ENCODE data around the gene ACSBG1.
A peak's percentile ranks its signal among the peaks of the same experiment; 100 is the strongest.

Gene ACSBG1

GRCh38 chr15:78203346-78204225 is 30.8 kb downstream of the ACSBG1 start:
- DNase-seq (ENCODE audit: low spot score) = peak; percentile 9

GRCh38 chr15:78201281-78202190 is 32.8 kb downstream of the ACSBG1 start:
- DNase-seq (ENCODE audit: low spot score) = peak; percentile 6

- peak; percentile 4 for DNase-seq (ENCODE audit: low spot score)
These were observed 34.0 kb downstream of the ACSBG1 start for GRCh38 chr15:78200276-78200930.

GRCh38 chr15:78197632-78198031 is 36.7 kb downstream of the ACSBG1 start:
- no peak for DNase-seq (ENCODE audit: low spot score)

- peak; percentile 52 for DNase-seq (ENCODE audit: low spot score)
These were observed 38.6 kb downstream of the ACSBG1 start for GRCh38 chr15:78195735-78196201.

GRCh38 chr15:78194568-78194925 is 39.8 kb downstream of the ACSBG1 start:
- no peak for DNase-seq (ENCODE audit: low spot score)

GRCh38 chr15:78193731-78194567 is 40.4 kb downstream of the ACSBG1 start:
- DNase-seq (ENCODE audit: low spot score) = no peak

GRCh38 chr15:78192826-78193594 is 41.4 kb downstream of the ACSBG1 start:
- no peak for DNase-seq (ENCODE audit: low spot score)

- DNase-seq (ENCODE audit: low spot score) = no peak
These were observed 51.5 kb downstream of the ACSBG1 start for GRCh38 chr15:78182821-78183220.

- DNase-seq (ENCODE audit: low spot score) = no peak
These were observed 52.0 kb downstream of the ACSBG1 start for GRCh38 chr15:78182336-78182700.

GRCh38 chr15:78179906-78180305 is 54.5 kb downstream of the ACSBG1 start:
- DNase-seq (ENCODE audit: low spot score) = no peak

- no peak for DNase-seq (ENCODE audit: low spot score)
These were observed 55.0 kb downstream of the ACSBG1 start for GRCh38 chr15:78179286-78179840.

GRCh38 chr15:78178064-78178463 is 56.3 kb downstream of the ACSBG1 start:
- DNase-seq (ENCODE audit: low spot score) = no peak

- peak; percentile 68 for DNase-seq (ENCODE audit: low spot score)
These were observed 56.9 kb downstream of the ACSBG1 start for GRCh38 chr15:78177447-78177873.

GRCh38 chr15:78175330-78175729 is 59.0 kb downstream of the ACSBG1 start:
- no peak for DNase-seq (ENCODE audit: low spot score)

- DNase-seq (ENCODE audit: low spot score) = no peak
These were observed 60.0 kb downstream of the ACSBG1 start for GRCh38 chr15:78174401-78174800.

GRCh38 chr15:78171864-78172472 is 62.4 kb downstream of the ACSBG1 start:
- DNase-seq (ENCODE audit: low spot score) = no peak

GRCh38 chr15:78170848-78171773 is 63.3 kb downstream of the ACSBG1 start:
- DNase-seq (ENCODE audit: low spot score) = no peak

- no peak for DNase-seq (ENCODE audit: low spot score)
These were observed 65.8 kb downstream of the ACSBG1 start for GRCh38 chr15:78168608-78169007.
